Adrenal gland (tissue), 12 donors: Measurements from ENCODE around the gene BOD1L1. TPM values are rescaled to one million over a fixed set of nuclear protein-coding genes. Genes with fewer than 3 reads are reported as not detected.

Experiments used
- DNase-seq, 7 donors: peaks; one replicate each; pipeline ENCODE4 v3.0.0-alpha.2; 2019 to 2020
- H3K27ac ChIP-seq, 5 donors: fragments of 200-600 bp; sonication (generic) in 4 of 5; 1 replicate in 3 of 5; 2 replicates in 2 of 5; pipeline versions ENCODE4 v1.5.1 to v1.8.0; 2016 to 2020; ENCODE audit warnings: mild to moderate bottlenecking in 1 of 5
- H3K27me3 ChIP-seq: fragments of 200-600 bp; 2 replicates; pipeline ENCODE4 v1.8.0; 2021
- H3K36me3 ChIP-seq, 2 donors: fragments of 200-600 bp; replicated peaks in 1 of 2; 1 replicate in 1 of 2; 2 replicates in 1 of 2; pipeline versions ENCODE4 v1.5.1 to v1.8.0; 2018 to 2022
- H3K4me1 ChIP-seq, 2 donors: fragments of 200-600 bp; replicated peaks in 1 of 2; 1 replicate in 1 of 2; 2 replicates in 1 of 2; pipeline versions ENCODE4 v1.5.1 to v1.8.0; 2018 to 2021
- H3K4me3 ChIP-seq, 4 donors: fragments of 200-600 bp; sonication (generic) in 3 of 4; one replicate each; pipeline ENCODE4 v1.5.1; 2016 to 2018
- H3K9me3 ChIP-seq, 3 donors: fragments of 200-600 bp; sonication (generic) in 1 of 3; replicated peaks in 1 of 3; 1 replicate in 2 of 3; 2 replicates in 1 of 3; pipeline versions ENCODE4 v1.5.1 to v1.8.0; 2016 to 2021
- CTCF ChIP-seq, 6 experiments: fragments of 450-650 bp in 4 of 6; fragments of 200-600 bp in 2 of 6; sonication (generic) in 1 of 6; IDR thresholded peaks; 1 replicate in 5 of 6; 2 replicates in 1 of 6; pipeline versions ENCODE4 v1.5.1 to v1.8.0; 2016 to 2021; ENCODE audit warnings: antibody characterized with exemption in 6 of 6, mild to moderate bottlenecking in 2 of 6, moderate library complexity in 1 of 6
- POLR2A ChIP-seq, 2 donors: fragments of 450-650 bp; IDR thresholded peaks; one replicate each; pipeline ENCODE4 v1.6.1; 2017; ENCODE audit warnings: antibody characterized with exemption in 2 of 2, mild to moderate bottlenecking in 2 of 2, moderate library complexity in 1 of 2
- WGBS, 4 donors: extraction: QIAGEN DNeasy Blood & Tissue Kit in 2 of 4; methylation state at CpG; one replicate each; pipeline versions ENCODE4 v1.1.5 to v1.1.7; 2013 to 2017; 5-methylcytosine and 5-hydroxymethylcytosine counted together
- intact Hi-C, 2 donors: fragments of 100-400 bp; cut with DNase I; formaldehyde crosslinking; loops; one replicate each; pipeline versions ENCODE4 v1.14.1 to v1.15.0; 2022 to 2023
- polyA plus RNA-seq, 3 donors: library from polyadenylated mRNA; stranded (reverse); fragments of 200-250 nt in 2 of 3; fragments of 350-450 nt in 1 of 3; fragmentation: Illumina TruSeq in 1 of 3; extraction: RNeasy Lipid Tissue Mini Kit (QIAGEN cat#74804) in 1 of 3; gene quantifications; one replicate each; pipeline ENCODE4 v1.2.3, GENCODE V29; 2013 to 2014
- total RNA-seq, 9 donors: library from RNA; depleted of rRNA in 4 of 9; stranded (reverse); fragments of >200 nt in 4 of 9; fragments of 120-200 nt in 1 of 9; fragmentation: NEBNext Ultra II Directional in 1 of 9; extraction: Animal tissue kit (Norgen Biotek cat#: 25700) in 1 of 9; gene quantifications; one replicate each; pipeline versions ENCODE4 v1.1.0 to v1.2.4, GENCODE V29; 2013 to 2023
- donor health status: healthy with polysubstance abuse.
- donor health status: Bipolar disorder and iron deficiency.
- donor health status: DM: yes; HTN: yes; CAD: no.
- donor health status: DM: no; HTN: no; CAD: no.
- donor health status: DM: no; HTN: no; CAD: no.
- donor health status: DM: yes; HTN: yes; CAD: no.

BOD1L1 gene
- total and polyA plus RNA-seq, 12 donors = 7.4 to 31.0 (median 20.7) TPM

GRCh38 chr4:13543839-13544605, 83.5 kb downstream of the BOD1L1 start, which contains the start of gene NKX3-2:
NKX3-2 (minus strand) TSS chr4:13544508; CDS start chr4:13544414, 94 bp downstream.
- WGBS, 4 donors = 1 to 4% (median 2%) methylated on average over 11 to 96 of the region's 96 CpGs
- Histone ChIP-seq H3K27ac (peak within 1 kb of the TSS in 1 of 5 donors; percentile 27), H3K9me3 (no peaks in the 10 kb centered on the region), H3K4me3 (peak within 1 kb of the TSS in 2 of 4 donors; percentile 48 to 65), H3K4me1 (peaks cover 0 to 47% of the 10 kb centered on the region in 2 donors), H3K36me3 (no peaks in the 10 kb centered on the region), H3K27me3 (peaks cover 91% of the 10 kb centered on the region)
- TF ChIP-seq CTCF (IDR thresholded peaks at IDR 0.05) (no peak), POLR2A (IDR thresholded peaks at IDR 0.05) (no peak)
- intact Hi-C loops = loop anchor here (10.0 kb wide), 2 partner anchors 139 to 689 kb away; no protein-coding TSS in a partner anchor
- no peak for DNase-seq

GRCh38 chr4:13543032-13543838, 84.3 kb downstream of the BOD1L1 start:
- DNase-seq = no peak
- no peak for TF ChIP-seq CTCF (IDR thresholded peaks at IDR 0.05)
- no peak for TF ChIP-seq POLR2A (IDR thresholded peaks at IDR 0.05)
- peaks cover 91% of the 10 kb centered on the region for H3K27me3 ChIP-seq
- WGBS, 4 donors = 47 to 70% (median 55%) methylated on average over 16 to 30 of the region's 30 CpGs
- H3K27ac ChIP-seq = no peak overlapping the region
- H3K4me1 ChIP-seq = peaks cover 0 to 42% of the 10 kb centered on the region in 2 donors
- no peaks in the 10 kb centered on the region for H3K9me3 ChIP-seq
- H3K4me3 ChIP-seq = peak overlapping the region in 1 of 4 donors; percentile 65
- no peaks in the 10 kb centered on the region for H3K36me3 ChIP-seq
- intact Hi-C loops = loop anchor here (10.0 kb wide), 2 partner anchors 138 to 688 kb away; no protein-coding TSS in a partner anchor

- Histone ChIP-seq H3K9me3 (no peaks in the 10 kb centered on the region), H3K4me1 (peaks cover 0 to 35% of the 10 kb centered on the region in 2 donors), H3K36me3 (no peaks in the 10 kb centered on the region), H3K27ac (no peak overlapping the region), H3K27me3 (peaks cover 90% of the 10 kb centered on the region), H3K4me3 (peak overlapping the region in 1 of 4 donors; percentile 22)
- intact Hi-C loops = loop anchor here (10.0 kb wide), 2 partner anchors 138 to 688 kb away; no protein-coding TSS in a partner anchor
- WGBS, 4 donors = 50 to 67% (median 61%) methylated on average over 10 to 27 of the region's 27 CpGs
- TF ChIP-seq CTCF (IDR thresholded peaks at IDR 0.05) (no peak), POLR2A (IDR thresholded peaks at IDR 0.05) (no peak)
- DNase-seq = peak in 1 of 7 donors; percentile 42
Measured at GRCh38 chr4:13542577-13543031, 84.9 kb downstream of the BOD1L1 start.
